Fibroblast of skin of right biceps (primary cell): Measurements from ENCODE around the gene SUGT1.

ENCODE experiments used
- DNase-seq: peaks from one replicate; pipeline ENCODE4 v3.0.0-alpha.2; 2013

Gene SUGT1

GRCh38 chr13:52738719-52739467 is 86.3 kb downstream of the SUGT1 start:
- peak; percentile 2 for DNase-seq

GRCh38 chr13:52739468-52740071 is 86.9 kb downstream of the SUGT1 start, which contains the start of gene CNMD:
Gene CNMD, minus strand, starts transcription at chr13:52739820. Its CDS starts 119 bp downstream, at chr13:52739701.
- DNase-seq = no peak

- DNase-seq = no peak
Observed at GRCh38 chr13:52743569-52743968, 90.9 kb downstream of the SUGT1 start.

GRCh38 chr13:52743988-52744387 is 91.4 kb downstream of the SUGT1 start:
- no peak for DNase-seq

- no peak for DNase-seq
Observed at GRCh38 chr13:52744842-52745375, 92.3 kb downstream of the SUGT1 start.

GRCh38 chr13:52746141-52746540 is 93.5 kb downstream of the SUGT1 start:
- DNase-seq = no peak

DNA sequence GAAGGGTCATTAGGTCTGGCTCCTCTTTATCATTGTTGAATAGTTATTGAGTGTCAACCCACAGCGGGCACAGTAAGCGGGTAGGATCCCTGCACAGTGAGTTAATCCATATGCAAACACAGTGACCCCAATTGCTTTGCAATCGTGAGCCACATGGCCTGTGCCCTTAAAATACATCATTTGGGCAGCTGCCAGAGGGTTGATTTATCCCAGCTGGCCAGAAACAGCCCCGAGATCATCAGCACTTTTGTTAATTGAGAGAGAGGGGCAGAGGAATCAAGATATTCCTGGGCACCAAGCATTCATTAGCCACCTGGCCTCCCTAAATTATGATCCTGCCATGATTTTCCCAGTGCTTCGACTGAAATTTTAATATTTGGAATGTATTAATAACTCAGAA is 96.8 kb downstream of the SUGT1 start:
- DNase-seq = no peak
